Spinal cord (tissue), 10 donors: ENCODE measurements around the gene LEO1. TPM values are rescaled to one million over a fixed set of nuclear protein-coding genes. Genes with fewer than 3 reads are reported as not detected.

Experiments used
- DNase-seq, 6 donors: peaks; one replicate each; pipeline versions ENCODE4 v3.0.0 to v3.0.0-alpha.2; 2013 to 2015; ENCODE audit warnings: low spot score in 6 of 6, low read depth in 4 of 6
- H3K27ac ChIP-seq: one replicate; pipeline ENCODE4 v1.5.1; 2013; ENCODE audit warnings: low read depth, low read length, control low read depth
- H3K27me3 ChIP-seq: one replicate; pipeline ENCODE4 v1.6.1; 2013; ENCODE audit warnings: low read length; ENCODE audit not compliant: control insufficient read depth, insufficient read depth
- H3K36me3 ChIP-seq: one replicate; pipeline ENCODE4 v1.6.1; 2013; ENCODE audit warnings: low read length; ENCODE audit not compliant: control insufficient read depth, insufficient read depth
- H3K4me1 ChIP-seq: one replicate; pipeline ENCODE4 v1.6.1; 2013; ENCODE audit warnings: low read length; ENCODE audit not compliant: control insufficient read depth, insufficient read depth
- H3K4me3 ChIP-seq: one replicate; pipeline ENCODE4 v1.5.1; 2013; ENCODE audit warnings: low read depth, low read length, control low read depth
- H3K9me3 ChIP-seq: one replicate; pipeline ENCODE4 v1.6.1; 2013; ENCODE audit warnings: low read length; ENCODE audit not compliant: control insufficient read depth, insufficient read depth
- WGBS: methylation state at CpG from one replicate; pipeline ENCODE4 v1.1.5; 2013; ENCODE audit warnings: missing lambda C conversion rate; ENCODE audit not compliant: insufficient coverage; 5-methylcytosine and 5-hydroxymethylcytosine counted together
- polyA plus RNA-seq, 2 donors: library from polyadenylated mRNA; unstranded; fragments of 120-200 nt; gene quantifications; one replicate each; pipeline ENCODE4 v1.2.1, GENCODE V29; 2013; ENCODE audit not compliant: insufficient read length in 2 of 2
- total RNA-seq, 2 donors: library from RNA; depleted of rRNA in 1 of 2; stranded (reverse); fragments of 120-200 nt in 1 of 2; fragments of >200 nt in 1 of 2; gene quantifications; one replicate each; pipeline versions ENCODE4 v1.2.3 to v1.2.4, GENCODE V29; 2013 to 2014
- donor health status: healthy.

Gene LEO1
- total and polyA plus RNA-seq, 4 donors = 26.4 to 30.0 (median 29.4) TPM

GRCh38 chr15:51938286-51938685, 33.3 kb downstream of the LEO1 start:
- H3K9me3 ChIP-seq = no peaks in the 10 kb centered on the region
- DNase-seq = no peak
- no peak overlapping the region for H3K27ac ChIP-seq
- no peaks in the 10 kb centered on the region for H3K27me3 ChIP-seq
- H3K4me1 ChIP-seq = no peaks in the 10 kb centered on the region
- H3K36me3 ChIP-seq = peaks cover 32% of the 10 kb centered on the region
- H3K4me3 ChIP-seq = no peak overlapping the region
- WGBS = 84% methylated on average over 2 of the region's 3 CpGs

DNA sequence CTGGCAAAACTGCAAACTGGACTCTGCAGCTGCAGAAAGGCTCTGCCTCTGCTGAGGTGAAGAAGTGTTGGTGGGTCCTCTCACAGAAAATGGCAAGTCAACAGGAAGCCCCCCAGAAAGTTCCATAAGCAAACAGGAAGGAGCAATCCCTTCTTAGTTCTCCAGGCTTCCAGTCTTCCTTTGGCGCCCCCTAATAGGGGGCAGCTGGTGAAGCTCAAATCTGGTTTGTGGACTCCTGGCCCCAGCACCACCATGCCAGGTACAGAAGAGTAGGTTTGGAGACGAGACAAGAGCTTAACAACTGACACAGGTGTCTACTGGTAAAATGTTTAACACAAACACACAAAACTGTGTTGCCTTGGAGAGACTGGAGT, 35.5 kb downstream of the LEO1 start:
- Histone ChIP-seq H3K9me3 (no peaks in the 10 kb centered on the region), H3K4me1 (no peaks in the 10 kb centered on the region), H3K27ac (no peak overlapping the region), H3K36me3 (peaks cover 25% of the 10 kb centered on the region), H3K4me3 (no peak overlapping the region), H3K27me3 (no peaks in the 10 kb centered on the region)
- no peak for DNase-seq
- 100% methylated on average over 1 of the region's 2 CpGs for WGBS

DNA sequence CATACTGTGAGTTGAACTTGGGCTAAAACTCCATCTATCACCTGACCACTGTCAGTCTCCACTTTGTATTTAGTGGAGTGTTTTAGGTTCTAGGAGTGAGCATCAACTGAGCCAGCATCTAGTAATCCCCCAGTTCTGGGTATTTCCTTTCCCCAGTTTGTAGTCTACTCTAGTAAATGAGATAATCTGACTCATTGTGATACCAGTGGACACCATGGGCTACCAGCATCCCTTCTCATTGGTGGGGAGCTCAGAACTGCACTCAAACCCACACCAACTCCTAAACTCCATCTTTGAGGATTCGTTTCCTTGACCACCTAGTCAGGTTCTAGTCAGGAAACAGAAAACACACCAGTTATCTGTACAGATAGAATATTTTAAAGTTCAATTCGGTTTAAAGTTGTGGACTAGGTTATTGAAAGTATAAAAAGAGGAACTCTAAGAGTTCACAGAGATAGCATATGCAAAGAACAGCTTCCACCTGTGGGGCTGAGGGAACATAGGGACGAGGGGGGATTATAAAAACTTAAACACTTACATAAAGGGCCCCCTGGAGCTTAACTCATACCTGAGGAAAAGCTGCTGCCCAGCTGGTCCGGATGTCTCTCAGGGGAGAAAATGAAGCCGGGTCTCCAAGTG, 36.0 kb downstream of the LEO1 start:
- no peaks in the 10 kb centered on the region for H3K4me1 ChIP-seq
- no peaks in the 10 kb centered on the region for H3K27me3 ChIP-seq
- H3K27ac ChIP-seq = no peak overlapping the region
- DNase-seq = no peak
- no peak overlapping the region for H3K4me3 ChIP-seq
- no peaks in the 10 kb centered on the region for H3K9me3 ChIP-seq
- peaks cover 27% of the 10 kb centered on the region for H3K36me3 ChIP-seq
- WGBS = 94% methylated on average over 2 of the region's 5 CpGs

DNA sequence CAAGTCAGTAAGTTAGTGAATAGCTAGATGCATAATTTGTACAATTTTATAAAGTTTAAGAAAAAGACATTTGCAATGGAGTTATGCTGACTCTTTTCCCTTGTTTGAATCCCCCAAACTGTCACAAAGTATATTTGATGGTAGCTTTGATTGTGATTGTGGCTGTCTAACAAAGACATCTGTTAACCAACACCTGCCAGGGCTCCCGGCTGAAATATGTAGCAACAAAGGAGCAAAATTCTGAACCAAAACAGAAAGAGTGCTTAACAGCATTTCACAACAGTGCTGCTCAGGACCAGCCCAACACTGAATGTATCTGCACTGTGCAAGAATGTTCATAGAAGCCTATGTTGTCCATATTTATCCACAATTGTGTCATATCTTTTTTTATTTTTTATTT, 39.4 kb downstream of the LEO1 start:
- peaks cover 13% of the 10 kb centered on the region for H3K36me3 ChIP-seq

DNA sequence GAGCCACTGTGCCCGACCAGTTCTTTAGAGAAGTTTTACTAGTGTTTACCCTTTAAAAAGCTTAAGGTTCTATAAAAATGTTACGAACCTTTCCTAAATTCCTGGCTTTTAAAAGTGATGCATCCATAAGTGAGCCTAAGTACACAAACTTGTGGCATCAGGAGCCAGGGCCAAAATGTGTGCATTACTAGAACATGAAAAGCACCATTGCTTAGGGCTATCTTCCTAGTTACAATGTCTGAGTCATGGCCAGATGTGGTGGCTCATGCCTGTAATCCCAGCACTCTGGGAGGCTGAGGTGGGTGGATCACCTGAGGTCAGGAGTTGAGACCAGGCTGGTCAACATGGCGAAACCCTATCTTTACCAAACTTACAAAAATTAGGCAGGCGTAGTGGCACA, 39.9 kb downstream of the LEO1 start:
- no peak for DNase-seq

More for the DNA sequence above, 39.4 kb downstream of the LEO1 start:
- H3K9me3 ChIP-seq = no peaks in the 10 kb centered on the region
- 33% methylated on average over 1 of the region's 1 CpG for WGBS
- H3K4me3 ChIP-seq = no peak overlapping the region
- H3K27me3 ChIP-seq = no peaks in the 10 kb centered on the region
- H3K27ac ChIP-seq = no peak overlapping the region
- no peak for DNase-seq
- no peaks in the 10 kb centered on the region for H3K4me1 ChIP-seq

GRCh38 chr15:51931016-51931415, 40.6 kb downstream of the LEO1 start:
- Histone ChIP-seq H3K36me3 (peaks cover 8% of the 10 kb centered on the region), H3K27ac (no peak overlapping the region), H3K4me3 (no peak overlapping the region), H3K4me1 (no peaks in the 10 kb centered on the region), H3K27me3 (no peaks in the 10 kb centered on the region), H3K9me3 (no peaks in the 10 kb centered on the region)
- no peak for DNase-seq
- 75% methylated on average over 1 of the region's 3 CpGs for WGBS

More for the DNA sequence above, 39.9 kb downstream of the LEO1 start:
- no peak overlapping the region for H3K27ac ChIP-seq
- no peaks in the 10 kb centered on the region for H3K4me1 ChIP-seq
- H3K36me3 ChIP-seq = peaks cover 10% of the 10 kb centered on the region
- WGBS = 100% methylated on average over 1 of the region's 4 CpGs
- H3K27me3 ChIP-seq = no peaks in the 10 kb centered on the region
- H3K4me3 ChIP-seq = no peak overlapping the region
- H3K9me3 ChIP-seq = no peaks in the 10 kb centered on the region

GRCh38 chr15:51926809-51927208, 44.8 kb downstream of the LEO1 start:
- no CpG with 5 or more reads among the region's 3 CpGs for WGBS
- Histone ChIP-seq H3K36me3 (peaks cover 15% of the 10 kb centered on the region), H3K27ac (no peak overlapping the region)

GRCh38 chr15:51924156-51925068, 47.2 kb downstream of the LEO1 start:
- 28% methylated on average over 8 of the region's 11 CpGs for whole genome bisulfite sequencing
- Histone ChIP-seq H3K9me3 (no peaks in the 10 kb centered on the region), H3K36me3 (peaks cover 24% of the 10 kb centered on the region), H3K4me1 (no peaks in the 10 kb centered on the region), H3K4me3 (no peak overlapping the region), H3K27me3 (no peaks in the 10 kb centered on the region), H3K27ac (no peak overlapping the region)
- DNase-seq = peak in 3 of 6 donors; percentile 7 to 72 (median 15)

More at GRCh38 chr15:51926809-51927208, 44.8 kb downstream of the LEO1 start:
- no peaks in the 10 kb centered on the region for H3K27me3 ChIP-seq
- no peak for DNase-seq
- H3K4me1 ChIP-seq = no peaks in the 10 kb centered on the region
- H3K9me3 ChIP-seq = no peaks in the 10 kb centered on the region
- no peak overlapping the region for H3K4me3 ChIP-seq

- WGBS = 73% methylated on average over 2 of the region's 2 CpGs
- no peaks in the 10 kb centered on the region for H3K9me3 ChIP-seq
- DNase-seq = no peak
These were observed 54.1 kb downstream of the LEO1 start for GRCh38 chr15:51917493-51917892.

More at GRCh38 chr15:51917493-51917892, 54.1 kb downstream of the LEO1 start:
- Histone ChIP-seq H3K36me3 (peaks cover 27% of the 10 kb centered on the region), H3K27ac (no peak overlapping the region), H3K4me1 (no peaks in the 10 kb centered on the region), H3K27me3 (no peaks in the 10 kb centered on the region), H3K4me3 (no peak overlapping the region)
